ENCODE results near the gene CLCA4.

The CLCA4 gene, protein sequence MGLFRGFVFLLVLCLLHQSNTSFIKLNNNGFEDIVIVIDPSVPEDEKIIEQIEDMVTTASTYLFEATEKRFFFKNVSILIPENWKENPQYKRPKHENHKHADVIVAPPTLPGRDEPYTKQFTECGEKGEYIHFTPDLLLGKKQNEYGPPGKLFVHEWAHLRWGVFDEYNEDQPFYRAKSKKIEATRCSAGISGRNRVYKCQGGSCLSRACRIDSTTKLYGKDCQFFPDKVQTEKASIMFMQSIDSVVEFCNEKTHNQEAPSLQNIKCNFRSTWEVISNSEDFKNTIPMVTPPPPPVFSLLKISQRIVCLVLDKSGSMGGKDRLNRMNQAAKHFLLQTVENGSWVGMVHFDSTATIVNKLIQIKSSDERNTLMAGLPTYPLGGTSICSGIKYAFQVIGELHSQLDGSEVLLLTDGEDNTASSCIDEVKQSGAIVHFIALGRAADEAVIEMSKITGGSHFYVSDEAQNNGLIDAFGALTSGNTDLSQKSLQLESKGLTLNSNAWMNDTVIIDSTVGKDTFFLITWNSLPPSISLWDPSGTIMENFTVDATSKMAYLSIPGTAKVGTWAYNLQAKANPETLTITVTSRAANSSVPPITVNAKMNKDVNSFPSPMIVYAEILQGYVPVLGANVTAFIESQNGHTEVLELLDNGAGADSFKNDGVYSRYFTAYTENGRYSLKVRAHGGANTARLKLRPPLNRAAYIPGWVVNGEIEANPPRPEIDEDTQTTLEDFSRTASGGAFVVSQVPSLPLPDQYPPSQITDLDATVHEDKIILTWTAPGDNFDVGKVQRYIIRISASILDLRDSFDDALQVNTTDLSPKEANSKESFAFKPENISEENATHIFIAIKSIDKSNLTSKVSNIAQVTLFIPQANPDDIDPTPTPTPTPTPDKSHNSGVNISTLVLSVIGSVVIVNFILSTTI

DNA sequence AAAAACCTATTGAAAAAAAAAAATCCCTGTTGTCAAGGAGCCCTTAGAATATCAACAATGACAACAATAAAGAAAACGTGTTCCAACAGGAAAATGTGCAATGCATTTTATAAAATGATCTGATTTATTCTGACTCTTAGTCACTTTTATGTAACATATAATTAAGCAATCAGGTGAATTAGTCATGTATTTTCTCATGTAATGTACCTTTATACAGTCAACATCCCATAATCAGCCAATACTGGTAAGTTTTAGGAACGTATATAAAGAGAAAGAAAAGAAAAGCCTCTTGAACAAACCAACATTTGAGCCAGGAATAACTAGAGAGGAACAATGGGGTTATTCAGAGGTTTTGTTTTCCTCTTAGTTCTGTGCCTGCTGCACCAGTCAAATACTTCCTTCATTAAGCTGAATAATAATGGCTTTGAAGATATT lies at the start of gene CLCA4:
TSS of gene CLCA4 (plus strand) at position 292 of the 435 bp plus-strand sequence. CDS start at position 334, 42 bp downstream.
- TF ChIP-seq, protein P1, sequence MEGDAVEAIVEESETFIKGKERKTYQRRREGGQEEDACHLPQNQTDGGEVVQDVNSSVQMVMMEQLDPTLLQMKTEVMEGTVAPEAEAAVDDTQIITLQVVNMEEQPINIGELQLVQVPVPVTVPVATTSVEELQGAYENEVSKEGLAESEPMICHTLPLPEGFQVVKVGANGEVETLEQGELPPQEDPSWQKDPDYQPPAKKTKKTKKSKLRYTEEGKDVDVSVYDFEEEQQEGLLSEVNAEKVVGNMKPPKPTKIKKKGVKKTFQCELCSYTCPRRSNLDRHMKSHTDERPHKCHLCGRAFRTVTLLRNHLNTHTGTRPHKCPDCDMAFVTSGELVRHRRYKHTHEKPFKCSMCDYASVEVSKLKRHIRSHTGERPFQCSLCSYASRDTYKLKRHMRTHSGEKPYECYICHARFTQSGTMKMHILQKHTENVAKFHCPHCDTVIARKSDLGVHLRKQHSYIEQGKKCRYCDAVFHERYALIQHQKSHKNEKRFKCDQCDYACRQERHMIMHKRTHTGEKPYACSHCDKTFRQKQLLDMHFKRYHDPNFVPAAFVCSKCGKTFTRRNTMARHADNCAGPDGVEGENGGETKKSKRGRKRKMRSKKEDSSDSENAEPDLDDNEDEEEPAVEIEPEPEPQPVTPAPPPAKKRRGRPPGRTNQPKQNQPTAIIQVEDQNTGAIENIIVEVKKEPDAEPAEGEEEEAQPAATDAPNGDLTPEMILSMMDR (IDR thresholded peaks at IDR 0.05): no peak

DNA sequence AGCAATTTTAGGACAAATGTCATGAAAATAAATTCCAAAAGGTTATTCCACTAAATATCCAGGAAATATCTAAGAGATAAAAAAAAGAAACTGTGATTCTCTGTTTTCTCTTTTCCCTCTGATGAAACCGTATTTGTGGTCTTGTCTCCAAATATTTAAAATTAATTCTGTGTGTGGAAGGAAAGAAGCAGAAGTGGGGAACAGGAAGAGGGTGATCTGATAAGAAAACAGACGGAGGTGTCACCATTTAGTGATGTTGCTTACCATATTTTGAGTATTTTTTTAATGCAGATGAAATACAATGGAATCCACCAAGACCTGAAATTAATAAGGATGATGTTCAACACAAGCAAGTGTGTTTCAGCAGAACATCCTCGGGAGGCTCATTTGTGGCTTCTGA lies 48.6 kb upstream of the CLCA4 start:
- TF ChIP-seq, protein P1 (IDR thresholded peaks at IDR 0.05): no peak

DNA sequence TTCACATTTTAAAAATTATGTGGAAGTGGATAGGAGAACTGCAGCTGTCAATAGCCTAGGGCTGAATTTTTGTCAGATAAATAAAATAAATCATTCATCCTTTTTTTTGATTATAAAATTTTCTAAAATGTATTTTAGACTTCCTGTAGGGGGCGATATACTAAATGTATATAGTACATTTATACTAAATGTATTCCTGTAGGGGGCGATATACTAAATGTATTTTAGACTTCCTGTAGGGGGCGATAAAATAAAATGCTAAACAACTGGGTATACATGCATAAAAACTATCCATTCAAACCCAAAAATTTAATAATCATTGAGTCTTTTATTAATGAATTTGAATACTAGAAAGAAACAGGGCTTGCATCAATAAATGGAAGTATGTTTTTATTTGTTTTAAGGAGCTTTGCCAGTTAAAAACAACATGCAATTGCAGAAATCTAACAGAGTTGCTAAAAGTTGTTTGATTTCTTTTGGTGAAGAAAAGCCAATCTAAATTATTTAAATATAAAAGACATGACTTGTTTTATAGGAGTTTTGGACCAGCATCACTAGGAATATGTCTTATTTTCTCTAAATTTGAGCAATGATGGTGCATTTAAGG lies 46.8 kb upstream of the CLCA4 start:
- TF ChIP-seq, protein P1 (IDR thresholded peaks at IDR 0.05): peak; percentile 92

DNA sequence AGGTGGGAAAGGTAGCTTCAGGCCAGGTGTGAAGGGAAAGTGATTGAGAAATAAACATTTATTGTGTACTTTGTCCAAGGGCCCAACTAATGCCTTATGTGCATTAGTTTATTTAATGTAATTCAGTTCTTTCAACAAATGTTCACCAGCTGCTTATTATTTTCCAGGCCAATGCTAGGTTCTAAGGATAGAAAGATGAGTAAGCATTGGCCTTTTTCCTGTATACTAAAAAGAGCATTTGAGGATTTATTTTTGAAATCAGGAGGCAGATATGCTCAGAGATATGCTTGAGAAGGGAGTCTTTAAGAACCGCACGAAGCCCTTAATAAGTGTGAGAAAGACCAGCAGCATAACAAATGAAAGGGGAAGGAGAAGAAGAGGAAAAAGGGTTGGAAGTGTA lies 46.2 kb upstream of the CLCA4 start:
- TF ChIP-seq, protein P1 (IDR thresholded peaks at IDR 0.05): no peak

DNA sequence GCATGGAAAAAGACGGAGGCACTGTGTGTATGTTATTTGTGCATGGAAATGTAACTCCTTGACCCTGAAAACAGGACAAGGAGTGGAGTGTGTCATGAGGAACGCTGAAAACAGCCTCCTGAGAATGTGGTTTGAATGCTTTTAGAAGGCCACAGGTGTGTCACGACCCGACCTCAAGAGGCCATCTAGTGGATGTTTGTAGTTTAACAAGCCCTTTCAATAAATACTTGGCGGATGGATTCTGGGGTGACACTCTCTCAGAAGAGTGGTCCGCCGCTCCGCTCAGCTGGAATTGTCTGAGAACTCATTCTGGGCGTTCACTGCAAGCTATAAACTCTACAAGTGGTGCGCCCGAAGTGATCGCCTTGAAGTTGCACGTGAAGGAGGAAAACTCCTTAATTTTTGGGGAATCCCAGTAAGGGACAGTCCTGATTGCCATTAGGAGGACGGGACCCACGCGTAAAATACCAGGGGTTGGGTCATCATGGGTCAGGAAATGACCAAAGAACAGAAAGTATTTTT lies 44.7 kb upstream of the CLCA4 start:
- TF ChIP-seq, protein P1 (IDR thresholded peaks at IDR 0.05): peak; percentile 63

DNA sequence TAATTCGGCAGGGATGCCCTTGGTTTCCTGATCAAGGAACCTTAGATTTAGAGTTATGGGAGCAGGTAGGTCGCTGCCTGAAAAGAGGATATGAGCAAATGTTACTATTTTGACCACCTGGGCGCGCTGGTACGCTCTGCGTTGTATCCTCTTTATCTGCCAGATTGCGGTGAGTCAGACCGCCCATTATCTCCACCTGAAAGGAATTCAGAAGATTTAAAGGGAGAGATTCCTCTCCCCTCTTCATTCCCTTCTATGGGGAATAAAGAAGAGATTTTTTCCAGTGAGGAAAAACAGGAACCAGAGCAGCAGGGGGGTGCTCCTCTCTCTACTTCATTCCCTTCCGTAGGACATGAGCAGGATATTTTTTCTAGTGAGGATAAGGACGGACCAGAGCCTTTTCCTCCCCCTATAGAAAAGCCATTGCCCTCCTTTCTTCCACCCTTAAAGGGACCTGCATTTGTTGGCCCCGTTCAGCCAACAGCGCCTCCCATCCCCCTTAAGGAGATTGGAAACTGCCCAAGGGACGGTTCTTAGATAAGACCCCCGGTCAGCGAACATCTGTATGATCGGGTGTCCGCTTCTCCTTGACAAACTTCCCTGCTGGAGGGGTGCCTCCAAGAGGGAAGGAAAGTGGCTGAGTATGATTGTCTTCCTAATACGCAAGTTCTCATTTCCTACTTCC lies 44.0 kb upstream of the CLCA4 start:
- TF ChIP-seq, protein P1 (IDR thresholded peaks at IDR 0.05): no peak
